Right atrium auricular region (tissue), 2 donors: ENCODE measurements around the gene TMEM80. TPM values are rescaled to one million over a fixed set of nuclear protein-coding genes. Genes with fewer than 3 reads are reported as not detected.

Experiments used
- DNase-seq: peaks from one replicate; pipeline ENCODE4 v3.0.0-alpha.2; 2019; ENCODE audit warnings: low spot score
- H3K27ac ChIP-seq, 2 donors: fragments of 200-600 bp; sonication (generic); 1 replicate in 1 of 2; 2 replicates in 1 of 2; pipeline ENCODE4 v1.5.1; 2016 to 2019
- H3K27me3 ChIP-seq, 2 donors: fragments of 200-600 bp; sonication (generic); one replicate each; pipeline versions ENCODE4 v1.5.1 to v1.6.0; 2017 to 2019
- H3K36me3 ChIP-seq: fragments of 200-600 bp; sonication (generic); one replicate; pipeline ENCODE4 v1.5.1; 2016
- H3K4me1 ChIP-seq, 2 donors: fragments of 200-600 bp; sonication (generic); one replicate each; pipeline versions ENCODE4 v1.5.1 to v1.6.0; 2017 to 2019
- H3K4me3 ChIP-seq, 2 donors: fragments of 200-600 bp; sonication (generic); 1 replicate in 1 of 2; 2 replicates in 1 of 2; pipeline ENCODE4 v1.5.1; 2017 to 2019; ENCODE audit warnings: mild to moderate bottlenecking in 1 of 2, moderate library complexity in 1 of 2
- H3K9me3 ChIP-seq, 2 donors: fragments of 200-600 bp; sonication (generic); one replicate each; pipeline ENCODE4 v1.5.1; 2019
- total RNA-seq, 2 donors: library from RNA; depleted of rRNA; stranded (reverse); fragments of >200 nt; gene quantifications; one replicate each; pipeline ENCODE4 v1.1.0, GENCODE V29; 2016
- TF ChIP-seq, protein P1 (sequence below), 2 donors: fragments of 200-600 bp; sonication (generic); IDR thresholded peaks; one replicate each; pipeline ENCODE4 v1.5.1; 2019; ENCODE audit warnings: antibody characterized with exemption in 2 of 2

The TMEM80 gene
- total RNA-seq, 2 donors from 2014 or later: 12.5 to 20.7 TPM

DNA sequence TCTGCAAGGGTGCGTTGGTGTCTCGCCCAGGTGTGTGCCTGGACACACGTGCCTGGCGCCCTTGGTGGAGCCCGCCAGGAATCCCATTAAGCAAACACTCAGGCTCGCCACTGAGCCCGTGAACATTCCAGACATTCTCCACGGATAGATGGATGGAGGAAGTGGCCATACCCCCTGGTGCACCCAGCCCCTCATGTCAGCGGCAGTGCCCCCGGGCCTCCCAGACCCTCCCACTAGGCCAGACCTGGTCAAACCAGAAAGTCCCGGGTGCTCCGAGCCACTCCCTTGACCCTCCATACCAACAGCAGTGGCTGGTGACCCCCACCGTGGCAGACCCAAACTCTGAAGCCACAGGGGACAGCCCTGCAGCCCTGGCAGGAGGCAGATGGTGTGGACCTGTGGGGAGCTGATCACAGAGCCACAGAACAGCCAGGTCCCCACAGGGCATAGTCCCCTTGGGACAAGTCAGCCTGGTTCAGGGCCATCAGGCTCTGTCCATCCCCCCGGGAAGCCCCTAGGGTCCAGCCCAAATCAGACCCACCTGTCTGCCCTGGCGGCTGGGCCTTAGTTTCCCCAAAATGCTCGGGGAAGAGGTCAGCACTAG is 12.3 kb downstream of the TMEM80 start:
- no peak for DNase-seq
- Histone ChIP-seq H3K27me3 (peaks cover 0 to 7% of the 10 kb centered on the region in 2 donors), H3K4me3 (no peak overlapping the region), H3K36me3 (no peaks in the 10 kb centered on the region), H3K4me1 (peaks cover 0 to 43% of the 10 kb centered on the region in 2 donors), H3K9me3 (no peaks in the 10 kb centered on the region), H3K27ac (peak overlapping the region in 1 of 2 donors; percentile 79)
- TF ChIP-seq, protein P1, sequence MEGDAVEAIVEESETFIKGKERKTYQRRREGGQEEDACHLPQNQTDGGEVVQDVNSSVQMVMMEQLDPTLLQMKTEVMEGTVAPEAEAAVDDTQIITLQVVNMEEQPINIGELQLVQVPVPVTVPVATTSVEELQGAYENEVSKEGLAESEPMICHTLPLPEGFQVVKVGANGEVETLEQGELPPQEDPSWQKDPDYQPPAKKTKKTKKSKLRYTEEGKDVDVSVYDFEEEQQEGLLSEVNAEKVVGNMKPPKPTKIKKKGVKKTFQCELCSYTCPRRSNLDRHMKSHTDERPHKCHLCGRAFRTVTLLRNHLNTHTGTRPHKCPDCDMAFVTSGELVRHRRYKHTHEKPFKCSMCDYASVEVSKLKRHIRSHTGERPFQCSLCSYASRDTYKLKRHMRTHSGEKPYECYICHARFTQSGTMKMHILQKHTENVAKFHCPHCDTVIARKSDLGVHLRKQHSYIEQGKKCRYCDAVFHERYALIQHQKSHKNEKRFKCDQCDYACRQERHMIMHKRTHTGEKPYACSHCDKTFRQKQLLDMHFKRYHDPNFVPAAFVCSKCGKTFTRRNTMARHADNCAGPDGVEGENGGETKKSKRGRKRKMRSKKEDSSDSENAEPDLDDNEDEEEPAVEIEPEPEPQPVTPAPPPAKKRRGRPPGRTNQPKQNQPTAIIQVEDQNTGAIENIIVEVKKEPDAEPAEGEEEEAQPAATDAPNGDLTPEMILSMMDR (IDR thresholded peaks at IDR 0.05): no peak

DNA sequence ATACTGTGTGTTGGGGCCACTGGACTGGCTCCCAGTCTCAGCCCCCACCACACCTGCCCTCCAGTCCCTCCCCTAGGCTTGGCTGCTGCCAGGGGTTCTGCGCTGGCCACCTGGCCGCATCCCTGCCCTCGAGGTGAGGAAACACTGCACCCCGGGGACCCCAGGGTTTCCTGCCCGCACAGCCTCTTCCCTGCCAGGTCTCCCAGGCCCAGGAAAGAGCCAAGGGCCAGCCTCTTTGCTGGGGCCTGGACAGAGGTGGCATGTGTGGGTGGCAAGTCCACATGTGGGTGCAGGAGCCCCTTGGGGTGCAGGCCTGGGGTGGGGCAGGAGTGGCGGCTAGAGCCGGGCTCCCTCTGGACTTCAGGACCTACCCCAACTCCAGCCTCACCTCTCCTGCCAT is 12.9 kb downstream of the TMEM80 start:
- no peak for DNase-seq
- H3K27me3 ChIP-seq: peaks cover 0 to 7% of the 10 kb centered on the region in 2 donors

DNA sequence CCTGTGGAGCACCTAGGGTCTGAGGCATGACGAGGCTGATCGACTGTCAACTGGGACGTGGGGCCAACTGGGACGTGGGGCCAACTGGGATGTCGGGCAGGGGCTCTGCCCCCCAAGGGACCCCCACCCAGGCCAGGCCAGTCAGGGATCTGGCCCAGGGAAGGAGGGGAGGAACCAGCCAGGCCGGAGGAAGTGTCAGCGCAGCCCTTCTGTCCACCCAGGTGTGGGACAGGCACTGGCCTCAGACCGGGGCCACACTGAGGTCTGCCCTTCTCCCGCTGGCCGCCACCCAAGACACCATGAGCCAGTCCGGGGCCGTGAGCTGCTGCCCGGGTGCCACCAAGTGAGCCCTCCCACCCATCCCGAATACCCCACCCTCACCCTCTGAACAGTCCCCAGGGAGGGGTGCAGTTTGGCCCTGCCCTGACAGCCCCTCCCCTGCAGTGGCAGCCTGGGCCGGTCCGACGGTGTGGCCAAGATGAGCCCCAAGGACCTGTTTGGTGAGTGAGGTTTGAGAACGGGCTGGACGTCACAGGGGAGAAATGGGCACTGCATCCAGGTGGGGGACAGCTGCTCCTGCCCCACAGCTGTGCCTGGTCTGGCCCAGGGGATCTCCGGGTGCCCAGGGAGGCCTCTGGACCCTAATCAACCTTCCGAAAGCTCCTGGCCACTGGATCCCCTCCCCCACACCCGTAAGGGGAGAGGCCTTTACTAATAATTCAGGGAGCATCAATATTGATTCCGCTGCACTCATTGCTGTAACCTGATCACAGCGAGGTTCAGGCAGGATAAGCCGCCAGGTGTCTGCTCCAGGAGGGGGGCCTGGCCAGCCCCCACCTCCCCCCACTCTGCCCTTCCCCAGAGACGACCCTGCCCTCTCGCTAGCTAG is 13.7 kb downstream of the TMEM80 start:
- Histone ChIP-seq H3K36me3 (no peaks in the 10 kb centered on the region), H3K9me3 (no peaks in the 10 kb centered on the region), H3K27me3 (peaks cover 0 to 7% of the 10 kb centered on the region in 2 donors), H3K4me1 (peaks cover 0 to 43% of the 10 kb centered on the region in 2 donors), H3K4me3 (no peak overlapping the region), H3K27ac (no peak overlapping the region)
- TF ChIP-seq, protein P1 (IDR thresholded peaks at IDR 0.05): no peak
- no peak for DNase-seq

More for the DNA sequence above, 12.9 kb downstream of the TMEM80 start:
- no peaks in the 10 kb centered on the region for H3K36me3 ChIP-seq
- no peaks in the 10 kb centered on the region for H3K9me3 ChIP-seq
- no peak overlapping the region for H3K4me3 ChIP-seq
- TF ChIP-seq, protein P1 (IDR thresholded peaks at IDR 0.05): no peak
- no peak overlapping the region for H3K27ac ChIP-seq
- peaks cover 0 to 43% of the 10 kb centered on the region in 2 donors for H3K4me1 ChIP-seq

DNA sequence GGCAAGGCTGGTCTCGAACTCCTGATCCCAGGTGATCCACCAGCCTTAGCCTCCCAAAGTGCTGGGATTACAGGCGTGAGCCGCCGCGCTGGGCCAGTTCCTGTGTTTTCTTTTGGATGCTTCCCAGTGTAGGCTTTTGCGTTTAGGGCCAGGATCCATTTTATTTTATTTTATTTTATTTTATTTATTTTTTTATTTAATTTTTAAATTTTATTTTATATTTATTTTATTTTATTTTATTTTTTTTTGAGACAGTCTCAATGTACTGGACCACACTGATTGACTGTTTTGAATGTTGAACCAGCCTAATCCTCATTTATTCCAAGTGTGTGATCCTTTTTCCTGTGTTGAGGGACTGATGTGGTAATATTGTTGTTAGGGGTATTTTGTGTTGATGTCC is 18.8 kb downstream of the TMEM80 start:
- H3K36me3 ChIP-seq: no peaks in the 10 kb centered on the region
- H3K27ac ChIP-seq: no peak overlapping the region
- no peaks in the 10 kb centered on the region for H3K9me3 ChIP-seq
- TF ChIP-seq, protein P1 (IDR thresholded peaks at IDR 0.05): no peak
- no peak overlapping the region for H3K4me3 ChIP-seq
- no peak for DNase-seq
- H3K27me3 ChIP-seq: no peaks in the 10 kb centered on the region
- H3K4me1 ChIP-seq: peaks cover 0 to 12% of the 10 kb centered on the region in 2 donors

DNA sequence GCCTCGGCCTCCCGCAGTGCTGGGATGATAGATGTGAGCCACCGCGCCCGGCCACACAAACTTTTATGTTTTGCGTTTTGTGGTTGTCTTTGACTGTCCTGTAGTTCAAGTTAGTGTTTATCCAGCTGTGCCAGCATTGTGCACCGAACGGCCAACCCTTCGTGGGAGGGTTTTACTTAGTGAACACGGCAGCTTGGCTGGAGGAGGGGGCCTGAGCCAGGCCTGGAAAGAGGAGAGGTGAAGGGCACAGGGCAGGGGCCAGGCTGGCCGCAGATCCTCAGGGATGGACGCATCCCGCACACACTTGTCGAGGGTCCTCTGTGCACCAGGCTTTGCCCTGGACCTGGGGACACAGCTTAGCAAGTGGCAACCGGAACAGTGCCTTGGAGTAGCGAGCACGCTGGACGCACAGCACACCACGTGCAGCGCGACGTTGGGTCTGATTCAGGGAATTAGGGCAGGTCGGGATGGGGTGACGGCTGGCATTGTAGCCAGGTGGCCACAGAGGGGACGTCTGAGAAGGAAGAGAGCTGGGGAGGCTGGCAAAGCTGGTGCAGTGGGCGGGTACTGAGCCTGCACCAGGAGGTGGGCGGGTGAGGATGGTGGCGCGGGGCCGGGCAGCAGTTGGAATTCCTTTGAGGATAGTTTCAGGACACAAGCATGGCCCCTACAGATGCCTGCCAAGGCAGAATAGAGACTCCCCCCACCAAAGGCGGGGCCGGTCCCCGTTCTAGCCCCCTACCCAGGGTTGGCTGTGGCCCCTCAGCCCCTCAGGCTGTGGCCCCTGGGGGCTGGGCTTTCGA is 23.8 kb downstream of the TMEM80 start:
- no peak for DNase-seq
- peaks cover 0 to 9% of the 10 kb centered on the region in 2 donors for H3K27me3 ChIP-seq
- peaks cover 0 to 12% of the 10 kb centered on the region in 2 donors for H3K4me1 ChIP-seq
- H3K36me3 ChIP-seq: no peaks in the 10 kb centered on the region
- TF ChIP-seq, protein P1 (IDR thresholded peaks at IDR 0.05): no peak
- H3K27ac ChIP-seq: no peak overlapping the region
- H3K4me3 ChIP-seq: no peak overlapping the region
- H3K9me3 ChIP-seq: no peaks in the 10 kb centered on the region
